Measurements from ENCODE around the gene CFL1.
A peak's percentile ranks its signal among the peaks of the same experiment; 100 is the strongest.
"Not testable (repeated sequence)": the region's sequence is repeated elsewhere in the genome, so short reads cannot be mapped to it uniquely, and the experiment has no call there.

CFL1 gene

GRCh38 chr11:65857853-65858680 lies at the start of gene CFL1:
Gene CFL1 (minus strand): TSS chr11:65858180. CDS start chr11:65858099, 81 bp downstream.
- DNase-seq = peak; percentile 99

DNA sequence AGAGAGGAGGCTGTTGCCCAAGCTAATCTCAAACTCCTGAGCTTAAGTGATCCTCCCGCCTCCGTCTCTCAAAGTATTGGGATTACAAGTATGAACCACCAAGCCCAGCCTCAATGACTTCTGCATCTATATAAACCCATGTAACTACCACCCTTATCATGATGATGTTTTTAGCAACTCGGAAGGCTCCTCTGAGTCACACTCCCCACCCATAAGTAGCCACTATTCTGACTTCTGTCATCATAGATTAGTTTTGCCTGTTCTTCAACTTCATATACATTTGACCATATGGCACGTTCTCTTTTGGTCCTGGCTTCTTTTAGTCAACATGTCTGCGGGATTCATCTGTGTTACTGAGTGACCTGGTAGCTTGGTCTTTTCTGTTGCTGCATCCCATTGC lies 48.6 kb upstream of the CFL1 start:
- DNase-seq = no peak

- no peak for DNase-seq
These were observed 45.7 kb upstream of the CFL1 start for GRCh38 chr11:65903715-65904114.

DNA sequence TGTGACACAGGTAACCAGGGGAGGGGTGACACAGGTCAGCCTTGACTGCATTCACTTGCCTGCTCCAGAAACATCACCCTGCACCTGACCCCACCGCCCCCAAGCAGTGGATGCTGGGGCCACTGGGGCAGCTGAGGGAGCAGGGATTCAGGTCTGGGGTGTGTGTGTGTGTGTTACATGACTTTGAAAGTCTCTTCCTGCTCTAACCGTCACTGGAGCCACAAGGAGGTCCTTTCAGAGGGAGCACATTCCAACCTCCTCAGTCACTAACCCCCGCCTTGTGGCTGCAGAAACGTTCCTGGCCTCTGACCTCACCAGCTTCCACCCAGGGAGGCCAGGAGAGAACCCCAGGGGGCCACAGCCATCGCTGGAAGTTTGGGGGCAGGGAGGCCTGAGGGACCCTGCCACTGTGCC lies 45.1 kb upstream of the CFL1 start:
- DNase-seq = no peak

- no peak for DNase-seq
These were observed 42.9 kb upstream of the CFL1 start for GRCh38 chr11:65900899-65901180.

GRCh38 chr11:65900125-65900898 lies 42.3 kb upstream of the CFL1 start, which contains the start of gene FOSL1:
Gene FOSL1 (minus strand): TSS chr11:65900388. CDS start chr11:65900339, 49 bp downstream.
- peak; percentile 65 for DNase-seq

DNA sequence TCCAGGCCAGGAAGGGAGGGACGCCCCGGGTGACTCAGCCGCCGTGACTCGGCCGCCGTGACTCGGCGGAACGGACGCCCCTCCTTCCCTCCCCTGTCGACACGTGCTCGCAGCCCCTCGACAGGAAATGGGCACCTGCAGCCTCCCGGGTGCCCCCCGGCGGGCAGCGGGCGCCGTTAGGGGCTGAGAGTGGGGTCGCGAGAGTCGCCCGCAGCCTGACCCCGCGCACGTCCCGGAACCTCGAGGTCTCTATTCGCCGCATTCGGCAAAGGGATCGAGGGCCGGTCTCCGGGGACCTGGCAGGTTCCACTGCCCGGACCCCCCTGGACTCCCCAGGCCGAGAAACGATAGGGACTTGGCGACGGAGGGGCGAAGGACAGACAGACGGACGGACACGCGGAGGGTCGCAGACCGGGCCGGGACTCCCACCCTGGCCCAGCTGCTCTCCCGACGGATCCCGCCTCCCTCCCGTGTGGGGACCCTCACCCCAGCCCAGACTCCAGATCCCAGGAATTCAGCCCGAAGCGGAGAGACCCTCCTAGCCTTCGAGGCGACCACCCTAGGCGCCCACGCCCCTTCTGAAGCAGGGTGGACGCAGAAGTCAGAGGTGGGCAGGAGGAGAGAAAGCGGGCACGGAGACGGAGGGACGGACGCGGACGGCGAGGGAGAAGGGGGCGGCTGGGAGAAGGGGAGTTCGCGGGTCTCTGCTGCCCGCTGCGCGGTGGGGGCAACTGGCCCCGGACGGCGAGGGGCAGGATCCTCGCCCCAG lies 41.6 kb upstream of the CFL1 start:
- DNase-seq = peak; percentile 41

- no peak for DNase-seq
These were observed 40.8 kb upstream of the CFL1 start for GRCh38 chr11:65898656-65899355.

- no peak for DNase-seq
These were observed 39.1 kb upstream of the CFL1 start for GRCh38 chr11:65897020-65897471.

GRCh38 chr11:65896034-65896999 lies 38.3 kb upstream of the CFL1 start:
- DNase-seq = no peak

DNA sequence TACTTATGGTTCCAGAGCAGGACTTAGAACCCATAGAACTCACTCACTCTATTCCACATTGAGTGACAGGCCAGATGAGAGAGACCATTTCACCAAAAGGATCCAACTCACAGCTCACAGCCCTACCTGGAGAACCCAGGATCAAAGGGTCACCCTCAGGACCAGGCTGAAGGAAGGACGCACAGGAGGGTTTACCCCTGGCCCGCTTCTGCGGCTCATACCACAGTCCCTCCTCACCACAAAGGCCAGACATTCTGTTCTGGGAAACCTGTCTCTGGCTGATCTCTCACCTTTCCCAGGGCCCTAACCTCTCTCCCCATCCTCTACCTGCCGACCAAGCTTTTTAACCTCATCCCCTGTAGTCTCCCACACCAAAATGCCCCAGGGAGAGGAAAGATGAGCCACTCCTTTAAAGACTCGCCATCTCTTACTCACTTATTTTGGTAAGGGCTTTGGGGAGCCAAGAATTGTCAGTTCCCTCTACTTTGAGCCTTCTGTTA lies 37.6 kb upstream of the CFL1 start:
- DNase-seq = no peak

DNA sequence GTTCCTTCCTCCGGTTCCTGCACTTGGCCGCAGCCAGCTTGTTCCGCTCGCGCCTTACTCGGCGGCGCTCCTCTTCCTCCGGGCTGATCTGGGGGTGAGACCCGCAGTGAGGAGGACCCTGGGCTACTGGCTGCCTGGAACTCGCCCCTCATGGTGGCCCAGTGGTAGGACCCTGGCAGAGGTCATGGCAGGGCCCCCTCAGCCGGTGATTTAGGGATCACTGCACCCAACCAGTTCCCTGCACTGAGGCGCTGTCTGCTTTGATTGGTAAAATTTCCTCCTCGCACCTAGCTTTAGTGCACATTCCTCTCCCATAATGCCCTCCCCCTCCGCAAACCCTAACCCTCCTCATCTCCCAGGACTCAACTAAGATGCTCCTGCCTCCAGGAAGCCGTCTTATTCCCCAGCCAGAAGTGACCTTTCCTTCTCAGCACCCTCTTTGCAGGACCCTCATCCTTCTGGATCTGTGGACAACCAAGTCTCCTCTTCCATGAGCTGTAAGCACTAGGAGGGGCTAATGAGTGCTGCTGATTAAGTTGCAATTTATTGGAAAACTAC lies 36.1 kb upstream of the CFL1 start:
- DNase-seq = peak; percentile 34

- peak; percentile 20 for DNase-seq
These were observed 34.8 kb upstream of the CFL1 start for GRCh38 chr11:65892661-65893317.

DNA sequence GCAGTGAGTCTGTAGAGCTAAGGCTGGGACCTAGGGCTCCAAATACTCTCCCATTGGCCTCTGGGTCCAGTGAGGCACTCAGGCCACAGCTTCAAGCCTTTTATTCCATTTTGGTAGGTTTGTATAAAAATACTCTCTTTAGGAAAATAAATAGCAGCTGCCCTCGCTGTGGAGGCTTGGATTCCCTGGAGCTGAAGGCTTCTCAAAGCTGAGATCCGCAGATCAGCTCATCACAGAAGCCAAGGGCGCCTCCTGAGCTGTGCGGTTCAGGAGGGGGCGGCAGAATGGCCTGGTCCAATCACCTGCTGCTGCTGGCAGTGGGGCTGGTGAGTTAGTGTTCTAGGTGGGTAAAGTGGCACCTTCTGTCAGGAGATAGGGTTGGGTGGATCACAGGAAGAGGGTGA lies 34.2 kb upstream of the CFL1 start:
- DNase-seq = not testable (repeated sequence)

GRCh38 chr11:65891219-65892136 lies 33.5 kb upstream of the CFL1 start:
- DNase-seq = peak; percentile 54

DNA sequence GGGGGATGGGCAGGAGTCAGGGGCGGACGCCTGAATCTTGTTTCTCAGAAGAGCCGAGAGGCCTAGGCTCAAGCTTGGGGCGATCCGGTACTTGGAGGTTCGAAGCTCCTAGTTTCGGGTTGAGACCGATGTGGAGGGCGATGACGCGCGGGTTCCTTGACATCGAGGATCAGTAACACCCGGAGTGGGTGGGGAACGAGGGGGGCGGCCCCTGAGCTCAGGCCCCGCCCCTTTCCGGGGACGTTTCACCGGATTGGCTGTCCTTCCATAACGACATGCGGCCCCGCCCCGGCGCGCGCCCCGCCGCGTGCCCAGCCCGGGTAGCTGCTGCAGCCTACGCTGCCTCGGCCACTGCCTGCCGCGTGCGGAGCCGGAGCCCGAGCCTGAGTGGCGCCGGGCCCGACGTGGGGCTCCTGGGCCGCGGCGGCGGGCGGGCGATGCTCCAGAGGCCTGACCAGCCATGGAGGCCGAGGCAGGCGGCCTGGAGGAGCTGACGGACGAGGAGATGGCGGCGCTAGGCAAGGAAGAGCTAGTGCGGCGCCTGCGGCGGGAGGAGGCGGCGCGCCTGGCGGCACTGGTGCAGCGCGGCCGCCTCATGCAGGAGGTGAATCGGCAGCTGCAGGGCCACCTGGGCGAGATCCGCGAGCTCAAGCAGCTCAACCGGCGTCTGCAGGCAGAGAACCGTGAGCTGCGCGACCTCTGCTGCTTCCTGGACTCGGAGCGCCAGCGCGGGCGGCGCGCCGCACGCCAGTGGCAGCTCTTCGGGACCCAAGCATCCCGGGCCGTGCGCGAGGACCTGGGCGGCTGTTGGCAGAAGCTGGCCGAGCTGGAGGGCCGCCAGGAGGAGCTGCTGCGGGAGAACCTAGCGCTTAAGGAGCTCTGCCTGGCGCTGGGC lies 32.6 kb upstream of the CFL1 start, which contains the start of gene CCDC85B:
Gene CCDC85B (plus strand): TSS at position 350 of the 895 bp plus-strand sequence. CDS start 111 bp downstream, at position 461.
- DNase-seq = peak; percentile 98

DNA sequence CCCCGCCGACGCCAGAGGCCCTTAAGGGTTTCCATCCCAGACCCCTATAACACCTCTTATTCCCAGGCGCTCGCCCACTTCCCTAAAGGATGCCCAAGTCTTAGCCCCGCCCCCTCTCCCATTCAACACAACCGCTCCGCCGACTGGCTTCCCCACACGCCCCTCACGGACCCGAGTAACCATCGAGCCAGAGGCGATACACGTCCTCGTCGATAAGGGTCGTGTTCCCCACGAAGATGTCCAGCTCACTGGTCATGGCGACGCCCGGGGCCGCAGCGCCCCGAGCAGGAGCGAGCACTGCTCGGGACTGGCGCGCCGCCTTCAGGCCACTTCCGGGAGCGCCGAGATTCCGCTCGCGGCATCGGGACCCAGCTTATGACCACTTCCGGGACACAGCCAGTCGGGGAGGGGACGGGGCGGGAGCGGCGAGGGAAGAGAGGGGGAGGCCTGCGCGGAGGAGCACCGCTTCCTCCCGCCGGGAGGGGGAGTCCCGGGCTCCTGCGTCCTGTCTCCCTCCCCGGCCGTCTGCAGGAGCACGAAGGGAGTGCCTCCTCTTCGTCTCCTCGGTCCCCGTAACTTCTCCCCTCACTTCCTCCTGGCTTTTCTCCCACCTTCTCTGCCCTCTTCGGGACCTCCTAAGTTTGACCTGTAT lies 30.3 kb upstream of the CFL1 start, which contains the start of gene FIBP:
Gene FIBP (minus strand): TSS at position 309 of the 652 bp plus-strand sequence. CDS start 53 bp downstream, at position 256.
- peak; percentile 99 for DNase-seq

Measured in left hindlimb (tissue), 1 donor.